ENCODE results near the gene LAMA3.
"Not testable (repeated sequence)": the region's sequence is repeated elsewhere in the genome, so short reads cannot be mapped to it uniquely, and the experiment has no call there.

LAMA3 gene

DNA sequence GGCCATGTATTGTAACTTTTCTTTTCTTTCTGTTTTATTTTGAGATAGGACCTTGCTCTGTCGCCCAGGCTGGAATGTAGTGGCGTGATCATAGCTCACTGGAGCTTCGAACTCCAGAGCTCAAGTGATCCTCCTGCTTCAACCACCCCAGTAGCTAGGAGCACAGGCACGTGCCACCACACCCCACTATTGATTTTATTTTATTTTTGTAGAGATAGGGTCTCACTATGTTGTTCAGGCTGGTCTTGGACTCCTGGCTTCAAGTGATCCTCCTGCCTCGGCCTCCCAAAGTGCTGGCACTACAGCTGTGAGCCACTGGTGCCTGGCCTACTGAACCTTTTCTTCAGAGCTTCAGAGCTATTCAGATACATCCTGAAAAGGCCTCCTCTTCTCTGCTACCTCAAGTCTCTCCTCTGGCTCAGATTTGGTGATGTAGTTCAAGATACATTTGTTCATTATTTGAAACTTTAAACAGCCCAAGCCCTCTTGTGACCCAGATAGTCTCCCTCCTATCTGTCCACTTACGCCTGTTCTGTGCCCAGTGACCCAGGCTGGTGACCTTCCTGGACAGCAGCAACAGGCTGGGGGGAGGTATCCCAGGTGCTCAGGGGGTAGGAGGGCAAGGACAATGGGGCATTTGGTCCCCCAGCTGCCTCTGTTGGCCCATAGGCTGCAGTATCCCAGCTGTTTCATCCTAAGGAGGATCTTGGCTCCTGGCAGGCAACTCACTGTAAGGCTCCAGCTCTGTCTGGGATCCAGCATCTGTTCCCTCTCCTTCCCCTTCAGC lies 38.6 kb downstream of the LAMA3 start:
- Histone ChIP-seq H3K9me3 (ENCODE audit: severe bottlenecking) (no peaks in the 10 kb centered on the region), H3K27ac (no peak overlapping the region), H3K27me3 (ENCODE audit: insufficient read depth, low read depth, severe bottlenecking) (no peaks in the 10 kb centered on the region), H3K4me3 (ENCODE audit: low read depth, low read length) (no peak overlapping the region), H3K36me3 (no peaks in the 10 kb centered on the region)
- no peak for DNase-seq
- TF ChIP-seq, protein P1, sequence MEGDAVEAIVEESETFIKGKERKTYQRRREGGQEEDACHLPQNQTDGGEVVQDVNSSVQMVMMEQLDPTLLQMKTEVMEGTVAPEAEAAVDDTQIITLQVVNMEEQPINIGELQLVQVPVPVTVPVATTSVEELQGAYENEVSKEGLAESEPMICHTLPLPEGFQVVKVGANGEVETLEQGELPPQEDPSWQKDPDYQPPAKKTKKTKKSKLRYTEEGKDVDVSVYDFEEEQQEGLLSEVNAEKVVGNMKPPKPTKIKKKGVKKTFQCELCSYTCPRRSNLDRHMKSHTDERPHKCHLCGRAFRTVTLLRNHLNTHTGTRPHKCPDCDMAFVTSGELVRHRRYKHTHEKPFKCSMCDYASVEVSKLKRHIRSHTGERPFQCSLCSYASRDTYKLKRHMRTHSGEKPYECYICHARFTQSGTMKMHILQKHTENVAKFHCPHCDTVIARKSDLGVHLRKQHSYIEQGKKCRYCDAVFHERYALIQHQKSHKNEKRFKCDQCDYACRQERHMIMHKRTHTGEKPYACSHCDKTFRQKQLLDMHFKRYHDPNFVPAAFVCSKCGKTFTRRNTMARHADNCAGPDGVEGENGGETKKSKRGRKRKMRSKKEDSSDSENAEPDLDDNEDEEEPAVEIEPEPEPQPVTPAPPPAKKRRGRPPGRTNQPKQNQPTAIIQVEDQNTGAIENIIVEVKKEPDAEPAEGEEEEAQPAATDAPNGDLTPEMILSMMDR (IDR thresholded peaks at IDR 0.05; ENCODE audit: low read depth, low read length) = no peak

DNA sequence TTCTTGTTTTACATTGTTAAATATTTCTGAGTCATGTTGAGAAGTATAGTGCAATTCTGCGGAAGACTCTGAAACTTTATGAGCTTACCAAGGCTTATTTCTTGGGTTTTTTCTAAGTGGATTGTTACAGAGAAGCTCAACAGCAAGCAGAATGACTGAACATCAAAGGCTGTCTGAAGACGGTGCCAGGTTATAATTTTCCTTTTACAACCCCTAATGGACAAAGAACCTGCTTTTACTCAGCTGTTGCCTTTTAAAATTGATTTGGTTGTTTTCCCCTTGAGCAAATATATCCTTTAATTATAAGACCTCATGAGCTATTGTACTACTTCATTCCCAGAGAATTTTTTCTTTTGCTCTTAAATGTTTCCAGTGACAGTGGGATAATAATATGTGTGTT lies 41.6 kb downstream of the LAMA3 start:
- Histone ChIP-seq H3K4me3 (ENCODE audit: low read depth, low read length) (no peak overlapping the region), H3K27me3 (ENCODE audit: insufficient read depth, low read depth, severe bottlenecking) (no peaks in the 10 kb centered on the region), H3K36me3 (no peaks in the 10 kb centered on the region), H3K27ac (no peak overlapping the region), H3K9me3 (ENCODE audit: severe bottlenecking) (no peaks in the 10 kb centered on the region)
- TF ChIP-seq, protein P1 (IDR thresholded peaks at IDR 0.05; ENCODE audit: low read depth, low read length) = no peak
- no peak for DNase-seq

DNA sequence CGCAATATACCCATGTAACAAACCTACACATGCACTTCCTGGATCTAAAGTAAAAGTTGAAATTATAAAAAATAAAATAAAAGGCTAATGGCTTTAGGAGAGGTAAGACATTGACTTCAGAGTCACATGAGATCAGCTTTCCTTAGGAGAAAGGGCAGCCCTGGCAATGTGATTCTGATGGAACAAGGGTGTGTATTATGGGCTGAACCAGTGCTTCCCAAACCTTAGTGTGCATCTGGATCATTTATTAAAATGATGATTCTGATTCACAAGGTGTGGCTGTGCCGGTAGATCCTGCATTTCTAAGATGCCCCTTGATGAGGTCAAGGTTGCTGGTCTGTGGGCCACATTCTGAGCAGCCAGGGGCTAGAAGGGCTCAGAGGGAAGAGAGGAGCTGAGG lies 42.6 kb downstream of the LAMA3 start:
- H3K9me3 ChIP-seq (ENCODE audit: severe bottlenecking) = no peaks in the 10 kb centered on the region
- no peaks in the 10 kb centered on the region for H3K27me3 ChIP-seq (ENCODE audit: insufficient read depth, low read depth, severe bottlenecking)
- H3K27ac ChIP-seq = no peak overlapping the region
- no peak for DNase-seq
- TF ChIP-seq, protein P1 (IDR thresholded peaks at IDR 0.05; ENCODE audit: low read depth, low read length) = no peak
- no peak overlapping the region for H3K4me3 ChIP-seq (ENCODE audit: low read depth, low read length)
- H3K36me3 ChIP-seq = no peaks in the 10 kb centered on the region

DNA sequence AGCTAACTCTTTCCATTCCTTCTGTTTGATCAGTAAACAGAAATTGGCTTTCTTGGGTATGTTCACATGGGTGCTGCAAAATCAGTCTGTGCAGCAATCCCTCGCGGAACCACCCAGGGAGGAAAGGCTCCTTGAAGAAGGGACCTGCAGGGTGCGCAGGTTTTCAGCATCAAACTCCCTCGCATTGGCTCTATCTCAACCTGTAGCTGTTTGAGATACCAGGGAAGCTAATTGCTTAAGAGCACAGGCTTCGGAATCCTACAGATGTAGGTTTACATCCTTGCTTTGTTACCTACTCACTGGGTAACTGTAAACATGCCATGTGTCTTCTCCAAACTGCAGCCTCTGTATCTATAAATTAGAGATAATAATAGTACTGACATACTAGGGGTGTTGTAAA lies 43.2 kb downstream of the LAMA3 start:
- TF ChIP-seq, protein P1 (IDR thresholded peaks at IDR 0.05; ENCODE audit: low read depth, low read length) = no peak
- DNase-seq = no peak
- no peak overlapping the region for H3K27ac ChIP-seq
- no peaks in the 10 kb centered on the region for H3K9me3 ChIP-seq (ENCODE audit: severe bottlenecking)
- no peaks in the 10 kb centered on the region for H3K27me3 ChIP-seq (ENCODE audit: insufficient read depth, low read depth, severe bottlenecking)
- no peak overlapping the region for H3K4me3 ChIP-seq (ENCODE audit: low read depth, low read length)
- H3K36me3 ChIP-seq = no peaks in the 10 kb centered on the region

DNA sequence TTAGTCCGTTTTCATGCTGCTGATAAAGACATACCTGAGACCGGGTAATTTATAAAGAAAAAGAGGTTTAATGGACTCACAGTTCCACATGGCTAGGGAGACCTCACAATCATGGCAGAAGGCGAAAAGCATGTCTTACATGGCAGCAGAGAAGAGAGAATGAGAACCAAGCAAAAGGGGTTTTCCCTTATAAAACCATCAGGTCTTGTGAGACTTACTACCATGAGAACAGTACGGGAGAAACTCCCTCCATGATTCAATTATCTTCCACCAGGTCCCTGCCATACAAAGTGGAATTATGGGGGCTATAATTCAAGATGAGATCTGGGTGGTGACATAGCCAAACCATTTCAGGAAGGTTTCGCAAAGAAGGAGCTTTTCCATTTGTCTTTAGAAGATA lies 44.0 kb downstream of the LAMA3 start:
- H3K27ac ChIP-seq; H3K27me3 ChIP-seq (ENCODE audit: insufficient read depth, low read depth, severe bottlenecking); H3K4me3 ChIP-seq (ENCODE audit: low read depth, low read length); H3K36me3 ChIP-seq; H3K9me3 ChIP-seq (ENCODE audit: severe bottlenecking); DNase-seq: not testable (repeated sequence)

DNA sequence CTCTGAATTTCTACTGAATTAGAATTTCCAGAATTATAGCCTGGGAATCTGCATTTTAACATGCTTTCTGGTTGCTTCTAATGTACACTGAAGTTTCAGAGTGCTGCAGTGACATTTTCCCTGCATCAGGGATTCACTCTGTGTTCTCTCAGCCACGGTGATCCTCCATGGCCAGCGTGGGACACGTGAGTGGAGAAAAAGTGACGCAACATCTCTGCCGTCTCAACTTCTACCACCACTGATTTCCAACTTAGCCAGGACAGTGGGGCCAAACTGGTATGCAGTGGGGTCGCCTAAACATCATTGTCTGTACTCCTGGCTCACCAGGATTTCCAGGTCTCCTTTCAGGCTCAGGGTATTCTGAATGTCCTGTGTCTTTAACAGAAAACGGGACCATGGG lies 44.6 kb downstream of the LAMA3 start:
- Histone ChIP-seq H3K27me3 (ENCODE audit: insufficient read depth, low read depth, severe bottlenecking) (no peaks in the 10 kb centered on the region), H3K4me3 (ENCODE audit: low read depth, low read length) (no peak overlapping the region), H3K36me3 (no peaks in the 10 kb centered on the region), H3K27ac (no peak overlapping the region), H3K9me3 (ENCODE audit: severe bottlenecking) (no peaks in the 10 kb centered on the region)
- no peak for DNase-seq
- TF ChIP-seq, protein P1 (IDR thresholded peaks at IDR 0.05; ENCODE audit: low read depth, low read length) = no peak

All from WERI-Rb-1 (cell line).